HG02642 (cell line): ENCODE results near the gene MCEE.
"Not testable (repeated sequence)": the region's sequence is repeated elsewhere in the genome, so short reads cannot be mapped to it uniquely, and the experiment has no call there.

Experiments
- ATAC-seq: cut with Tn5 transposase; IDR thresholded peaks from one replicate; pipeline ENCODE4 v1.9.1; 2021; ENCODE audit warnings: mild to moderate bottlenecking; ENCODE audit not compliant: unreplicated experiment, poor library complexity

MCEE gene

GRCh38 chr2:71083752-71084312 is 46.2 kb downstream of the MCEE start:
- ATAC-seq, result not testable (repeated sequence)

DNA sequence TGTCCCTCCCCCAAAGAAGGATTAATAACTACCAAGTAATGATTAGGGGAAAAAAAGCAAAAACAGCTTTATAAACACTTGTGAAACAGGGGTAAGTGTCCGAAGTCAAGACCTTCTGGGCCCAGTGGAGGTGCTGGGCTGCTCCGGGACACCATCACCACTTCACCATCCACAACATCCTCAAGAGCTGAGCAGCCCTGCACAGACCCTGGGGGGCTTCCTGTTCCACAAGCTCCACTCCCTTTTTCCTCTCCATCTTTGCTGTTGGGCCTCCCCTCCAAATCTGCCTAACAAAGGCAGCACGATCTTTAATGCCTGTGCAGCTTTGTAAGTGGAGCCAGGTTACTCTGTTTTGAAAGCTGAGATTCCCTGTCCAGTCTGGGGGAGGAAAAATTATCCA is 46.7 kb downstream of the MCEE start:
- not testable (repeated sequence) for ATAC-seq

GRCh38 chr2:71082402-71083252 is 47.4 kb downstream of the MCEE start:
- ATAC-seq, result no peak

- no peak for ATAC-seq
Observed at GRCh38 chr2:71078624-71079023, 51.4 kb downstream of the MCEE start.

- no peak for ATAC-seq
Observed at GRCh38 chr2:71074893-71075395, 55.1 kb downstream of the MCEE start.

GRCh38 chr2:71073475-71073874 is 56.6 kb downstream of the MCEE start:
- ATAC-seq, result no peak

DNA sequence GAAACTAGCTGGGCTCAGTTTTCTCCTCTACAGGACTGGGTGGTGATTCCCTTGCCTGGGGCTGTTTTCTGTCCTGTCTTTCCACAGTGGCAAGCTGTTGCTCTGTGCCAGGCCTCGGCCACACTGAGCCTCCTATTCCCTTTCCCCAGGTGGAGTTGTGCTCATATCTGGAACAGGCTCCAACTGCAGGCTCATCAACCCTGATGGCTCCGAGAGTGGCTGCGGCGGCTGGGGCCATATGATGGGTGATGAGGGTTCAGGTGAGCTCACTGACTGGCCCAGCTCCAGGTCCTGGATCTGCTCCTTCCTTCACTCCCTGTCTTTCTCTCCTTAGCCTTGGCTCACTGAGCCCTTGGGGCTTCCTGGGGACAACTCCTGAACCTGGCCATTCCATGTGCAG is 57.5 kb downstream of the MCEE start:
- no peak for ATAC-seq

DNA sequence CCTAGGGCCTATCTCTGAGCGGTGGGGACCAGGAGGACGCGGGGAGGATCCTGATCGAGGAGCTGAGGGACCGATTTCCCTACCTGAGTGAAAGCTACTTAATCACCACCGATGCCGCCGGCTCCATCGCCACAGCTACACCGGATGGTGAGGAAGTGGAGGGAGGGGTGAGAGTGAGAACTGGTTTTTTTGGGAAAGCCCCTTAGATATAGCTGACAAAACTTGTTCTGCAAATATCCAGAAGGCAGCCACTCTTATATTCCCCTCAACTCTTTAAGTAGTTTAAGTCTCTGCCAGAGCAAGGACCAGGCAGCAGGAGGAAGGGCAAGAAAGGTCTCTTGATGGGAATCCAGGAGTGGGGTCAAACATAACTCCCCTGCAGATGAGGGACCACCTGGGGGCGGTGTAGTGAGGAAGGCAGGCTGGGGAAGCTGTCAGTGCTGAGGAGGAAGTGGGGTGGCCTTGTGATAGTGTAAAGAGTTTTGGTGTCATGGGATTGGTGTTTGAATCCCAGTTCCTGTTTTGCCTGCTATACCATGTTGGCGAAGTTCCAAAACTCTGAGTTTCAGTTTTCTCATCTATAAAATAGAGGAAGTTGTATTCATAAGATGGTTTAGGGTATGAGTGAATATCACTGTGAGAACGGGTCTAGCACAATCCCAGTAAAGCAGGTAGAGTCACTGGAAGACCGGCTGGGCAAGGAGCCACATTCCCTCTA is 58.2 kb downstream of the MCEE start:
- peak; percentile 32 for ATAC-seq

DNA sequence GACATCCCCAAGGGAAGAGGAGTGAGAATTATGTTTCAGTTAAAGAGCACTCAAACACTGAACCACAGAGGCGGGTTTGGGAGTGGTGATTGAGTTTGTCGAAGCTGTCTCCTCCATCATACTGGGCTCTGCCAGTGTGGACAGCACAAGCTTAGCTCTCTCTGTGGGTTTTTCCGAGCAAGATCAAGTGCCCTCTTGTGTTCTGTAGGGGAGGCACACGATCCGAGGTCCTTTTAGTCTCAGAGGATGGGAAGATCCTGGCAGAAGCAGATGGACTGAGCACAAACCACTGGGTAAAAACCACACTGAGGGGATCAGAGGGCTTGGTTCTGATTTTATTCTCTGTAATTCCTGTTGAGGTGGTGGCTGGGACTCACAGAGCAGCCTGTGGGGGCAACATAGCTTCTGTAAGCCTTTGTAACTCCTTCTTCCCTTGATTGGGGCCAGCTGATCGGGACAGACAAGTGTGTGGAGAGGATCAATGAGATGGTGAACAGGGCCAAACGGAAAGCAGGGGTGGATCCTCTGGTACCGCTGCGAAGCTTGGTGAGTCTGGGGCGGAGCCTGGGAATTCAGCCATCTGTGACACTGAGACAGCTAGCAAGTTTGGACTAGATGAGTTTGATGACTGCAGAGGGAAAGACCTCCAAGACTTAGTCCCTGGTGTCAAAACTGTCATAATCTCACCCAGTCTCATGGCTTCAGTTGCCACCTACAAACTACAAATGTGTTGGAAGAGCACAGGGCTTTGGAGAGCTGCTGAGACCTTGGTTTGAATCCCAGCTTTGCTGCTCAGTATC is 59.5 kb downstream of the MCEE start:
- no peak for ATAC-seq

- no peak for ATAC-seq
Observed at GRCh38 chr2:71069376-71069775, 60.7 kb downstream of the MCEE start.

- peak; percentile 76 for ATAC-seq
Observed at GRCh38 chr2:71068218-71069035, 61.6 kb downstream of the MCEE start, which contains the start of gene NAGK. Gene NAGK (plus strand): TSS chr2:71068648. CDS start chr2:71068684, 36 bp downstream.

DNA sequence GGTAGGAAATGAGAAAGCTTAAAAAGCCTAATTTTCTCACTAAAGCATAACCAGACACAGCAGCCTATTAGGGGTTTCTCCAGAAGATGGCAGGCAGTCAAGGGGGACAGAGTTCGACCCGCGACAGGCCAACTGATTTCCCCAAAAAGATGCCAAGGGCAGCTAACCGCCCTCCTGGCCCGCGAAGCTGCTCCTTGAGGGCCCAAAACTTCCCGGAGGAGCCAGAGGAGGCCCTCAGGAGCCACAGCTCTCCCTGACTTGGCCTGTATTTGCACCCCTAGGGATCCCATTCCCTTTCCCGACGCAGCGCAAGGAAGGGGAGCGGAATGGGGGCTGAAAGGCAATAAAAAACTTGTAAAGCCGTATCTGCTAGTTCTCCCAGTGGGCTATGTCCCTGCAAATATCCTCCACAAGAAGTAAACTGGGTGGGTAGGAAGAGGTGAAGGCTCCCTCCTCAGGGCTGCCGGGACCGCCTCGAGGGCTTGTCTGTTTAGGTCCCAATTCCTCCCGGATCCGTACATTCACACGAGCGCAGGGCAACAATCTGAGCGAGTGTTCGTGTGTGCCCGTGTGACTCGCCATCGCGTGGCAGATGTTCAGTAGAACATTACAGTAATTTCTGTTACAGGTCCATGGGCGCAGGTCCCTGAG is 62.3 kb downstream of the MCEE start:
- peak; percentile 14 for ATAC-seq

- ATAC-seq, result no peak
Observed at GRCh38 chr2:71066856-71067255, 63.2 kb downstream of the MCEE start.

- ATAC-seq, result no peak
Observed at GRCh38 chr2:71064754-71065621, 65.0 kb downstream of the MCEE start.

- ATAC-seq, result no peak
Observed at GRCh38 chr2:71064110-71064611, 65.9 kb downstream of the MCEE start.

- no peak for ATAC-seq
Observed at GRCh38 chr2:71063216-71063615, 66.8 kb downstream of the MCEE start.

DNA sequence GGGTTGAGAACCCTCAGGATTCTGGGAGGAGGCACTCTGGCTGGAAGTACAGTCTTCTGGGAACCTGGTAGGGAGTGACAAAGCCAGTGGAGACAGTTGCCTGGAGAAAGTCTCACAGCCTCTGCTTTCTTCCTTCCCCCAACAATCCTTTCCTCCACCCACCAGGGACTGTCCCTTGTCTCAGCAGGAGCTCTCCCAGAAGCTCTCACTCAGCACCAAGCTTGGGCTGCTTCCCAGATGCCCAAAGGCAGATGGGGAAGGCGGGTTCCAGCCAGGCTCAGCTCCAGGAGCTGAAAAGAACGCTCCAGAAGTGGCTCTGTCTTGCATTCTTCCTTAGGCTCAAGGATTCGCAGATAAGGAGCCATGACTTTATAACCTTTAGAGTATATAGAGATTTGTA is 69.2 kb downstream of the MCEE start:
- ATAC-seq, result no peak

- no peak for ATAC-seq
Observed at GRCh38 chr2:71060211-71060610, 69.8 kb downstream of the MCEE start.
